Inflammatory macrophage treated with lipopolysaccharide for 1 hour (primary cell): ENCODE data around the gene SYT15B.
A peak's percentile ranks its signal among the peaks of the same experiment; 100 is the strongest.
"Not testable (repeated sequence)": the region's sequence is repeated elsewhere in the genome, so short reads cannot be mapped to it uniquely, and the experiment has no call there.

ENCODE experiments used
- DNase-seq, 2 donors: peaks; one replicate each; pipeline ENCODE4 v3.0.0-alpha.2; 2020 to 2022

The SYT15B gene

GRCh38 chr10:47725047-47725446 is 38.3 kb downstream of the SYT15B start:
- DNase-seq, result not testable (repeated sequence)

GRCh38 chr10:47724119-47724518 is 39.3 kb downstream of the SYT15B start:
- peak; percentile 12 to 61 for DNase-seq

- DNase-seq, result not testable (repeated sequence)
Observed at GRCh38 chr10:47723362-47723761, 40.0 kb downstream of the SYT15B start.

DNA sequence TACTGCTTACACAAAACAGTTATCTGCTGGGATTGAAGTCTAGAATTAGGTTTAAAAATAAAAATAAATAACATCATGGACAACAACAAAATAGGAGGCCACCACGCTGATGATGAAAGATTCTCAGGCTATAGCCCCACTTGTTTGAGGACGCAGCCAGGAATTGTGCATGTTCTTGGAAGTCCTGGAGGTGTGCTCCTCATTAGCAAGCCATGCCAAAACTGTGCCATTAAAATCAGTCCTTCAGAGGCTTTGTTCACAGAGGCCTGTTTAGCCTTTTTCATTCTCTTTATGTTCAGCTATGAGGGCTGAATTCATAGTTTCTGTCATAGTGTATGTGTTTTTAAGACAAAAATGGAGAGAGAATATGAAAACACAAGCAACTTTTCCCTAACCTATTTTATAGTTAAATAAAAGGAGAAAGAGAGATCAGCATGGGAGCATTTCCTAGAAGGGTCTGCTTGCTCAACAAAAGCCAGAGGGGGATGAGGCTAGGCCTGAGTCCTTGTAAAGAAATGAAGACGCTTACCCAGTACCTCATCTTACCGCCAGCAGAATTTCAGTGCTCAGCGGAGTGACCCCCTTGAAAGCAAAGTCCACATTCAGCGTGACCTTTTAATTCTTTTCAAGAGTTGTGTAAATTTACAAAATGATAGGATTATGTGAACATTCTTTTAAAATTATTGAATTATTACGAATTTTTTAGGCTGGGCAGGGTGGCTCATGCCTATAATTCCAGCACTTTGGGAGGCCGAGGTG is 46.2 kb downstream of the SYT15B start:
- not testable (repeated sequence) for DNase-seq
